ENCODE results near the gene NOTCH2.

GRCh38 chr1:119974013-119974412, 95.4 kb downstream of the NOTCH2 start:
- TF ChIP-seq NCOR1 (IDR thresholded peaks at IDR 0.05) (no peak), TAF15 (IDR thresholded peaks at IDR 0.05; ENCODE audit: low read depth, low read length) (no peak), PHTF2 (CRISPR knock-in tag; IDR thresholded peaks at IDR 0.05) (no peak), KLF16 (IDR thresholded peaks at IDR 0.05) (no peak), SNRNP70 (optimal IDR thresholded peaks at IDR 0.05; ENCODE audit: low read depth, low read length) (no peak), PKNOX1 (IDR thresholded peaks at IDR 0.05) (no peak), STAG1 (CRISPR knock-in tag; IDR thresholded peaks at IDR 0.05; ENCODE audit: borderline replicate concordance) (no peak), ZBTB11 (CRISPR knock-in tag; IDR thresholded peaks at IDR 0.05) (no peak), ADNP (tag; IDR thresholded peaks at IDR 0.05) (no peak), CREB1 (IDR thresholded peaks at IDR 0.05) (no peak), CREB1 (CRISPR knock-in tag; IDR thresholded peaks at IDR 0.05) (no peak), CBFA2T2 (conservative IDR thresholded peaks at IDR 0.05) (no peak), EZH2 (IDR thresholded peaks at IDR 0.05; ENCODE audit: borderline replicate concordance, low read depth, low read length) (no peak), CHD2 (IDR thresholded peaks at IDR 0.05; ENCODE audit: low read depth, low read length) (no peak)

Measured in K562 (cell line).